KOPT-K1 (cell line): Measurements from ENCODE around the gene ARTN.

Experiments used
- H3K27ac ChIP-seq: fragments of 200-600 bp; sonication (generic); 2 replicates; pipeline ENCODE4 v1.5.1; 2016; ENCODE audit warnings: antibody characterized with exemption, mild to moderate bottlenecking, low read depth, low read length; ENCODE audit not compliant: poor library complexity, severe bottlenecking
- H3K36me3 ChIP-seq: fragments of 200-600 bp; sonication (generic); 2 replicates; pipeline ENCODE4 v1.5.1; 2017; ENCODE audit warnings: antibody characterized with exemption, mild to moderate bottlenecking, low read length, moderate library complexity; ENCODE audit not compliant: insufficient read depth
- H3K9me3 ChIP-seq: fragments of 200-600 bp; sonication (generic); 2 replicates; pipeline ENCODE4 v1.5.1; 2017; ENCODE audit warnings: antibody characterized with exemption, low read length, mild to moderate bottlenecking; ENCODE audit not compliant: insufficient read depth, poor library complexity, severe bottlenecking

The ARTN gene

GRCh38 chr1:43979261-43979527 lies 45.6 kb downstream of the ARTN start:
- Histone ChIP-seq H3K27ac (no peak overlapping the region), H3K36me3 (peaks cover 28% of the 10 kb centered on the region), H3K9me3 (no peaks in the 10 kb centered on the region)

GRCh38 chr1:43979528-43980254 lies 46.1 kb downstream of the ARTN start:
- no peak overlapping the region for H3K27ac ChIP-seq
- peaks cover 28% of the 10 kb centered on the region for H3K36me3 ChIP-seq

DNA sequence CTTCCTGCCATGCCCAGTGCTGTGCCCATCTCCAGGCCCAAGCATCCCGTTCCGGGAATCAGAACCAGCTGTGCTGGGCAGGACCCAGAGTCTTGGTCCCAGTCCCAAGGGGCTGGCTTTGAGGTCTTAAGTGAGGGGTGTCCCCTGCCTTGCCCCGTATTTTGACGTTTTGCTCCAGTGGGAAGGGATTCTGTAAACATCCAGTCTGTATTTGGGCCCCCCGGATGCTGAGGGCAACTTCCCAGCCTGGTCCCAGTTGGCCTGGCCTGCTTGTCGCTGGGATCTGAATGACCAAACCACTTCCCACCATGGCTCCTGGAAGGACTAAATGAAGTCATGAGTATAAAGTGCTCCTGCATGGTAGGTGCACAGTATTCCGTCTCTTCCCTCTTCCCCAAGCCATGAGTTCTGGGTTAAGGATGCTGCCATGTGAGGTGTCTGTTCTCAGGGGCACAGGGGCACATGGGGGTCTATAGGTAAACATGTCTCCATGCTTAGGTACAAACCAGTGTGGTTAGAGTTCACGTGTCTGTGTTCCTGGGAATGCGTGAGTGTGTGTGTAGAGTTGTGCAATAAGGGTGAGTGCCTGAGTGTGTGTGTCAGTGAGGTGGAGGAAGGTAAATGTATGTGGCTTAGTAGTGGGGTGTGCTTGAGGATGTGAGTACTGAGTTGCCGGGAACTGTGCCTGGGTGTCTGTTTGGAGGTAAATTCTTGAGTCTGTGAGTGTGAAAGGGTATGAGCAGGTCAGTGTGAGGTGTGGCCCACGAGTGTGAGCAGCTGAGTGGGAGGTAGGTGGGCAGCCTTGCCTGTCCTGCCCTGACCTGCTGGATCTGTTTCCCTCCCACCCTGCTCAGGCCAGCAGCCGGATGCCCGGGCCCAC lies 46.9 kb downstream of the ARTN start:
- no peak overlapping the region for H3K27ac ChIP-seq
- H3K36me3 ChIP-seq, result peaks cover 28% of the 10 kb centered on the region
- no peaks in the 10 kb centered on the region for H3K9me3 ChIP-seq

More at GRCh38 chr1:43979528-43980254, 46.1 kb downstream of the ARTN start:
- no peaks in the 10 kb centered on the region for H3K9me3 ChIP-seq

DNA sequence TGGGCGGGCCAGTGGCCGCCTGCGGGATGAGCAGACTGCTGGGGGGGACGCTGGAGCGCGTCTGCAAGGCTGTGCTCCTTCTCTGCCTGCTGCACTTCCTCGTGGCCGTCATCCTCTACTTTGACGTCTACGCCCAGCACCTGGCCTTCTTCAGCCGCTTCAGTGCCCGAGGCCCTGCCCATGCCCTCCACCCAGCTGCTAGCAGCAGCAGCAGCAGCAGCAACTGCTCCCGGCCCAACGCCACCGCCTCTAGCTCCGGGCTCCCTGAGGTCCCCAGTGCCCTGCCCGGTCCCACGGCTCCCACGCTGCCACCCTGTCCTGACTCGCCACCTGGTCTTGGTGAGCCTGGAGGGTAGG lies 47.5 kb downstream of the ARTN start:
- peaks cover 26% of the 10 kb centered on the region for H3K36me3 ChIP-seq
- no peak overlapping the region for H3K27ac ChIP-seq
- no peaks in the 10 kb centered on the region for H3K9me3 ChIP-seq

GRCh38 chr1:43981636-43982035 lies 48.0 kb downstream of the ARTN start:
- no peak overlapping the region for H3K27ac ChIP-seq
- peaks cover 21% of the 10 kb centered on the region for H3K36me3 ChIP-seq
- H3K9me3 ChIP-seq, result no peaks in the 10 kb centered on the region

GRCh38 chr1:43982241-43982640 lies 48.6 kb downstream of the ARTN start:
- peaks cover 15% of the 10 kb centered on the region for H3K36me3 ChIP-seq
- H3K9me3 ChIP-seq, result no peaks in the 10 kb centered on the region
- H3K27ac ChIP-seq, result no peak overlapping the region

GRCh38 chr1:43982808-43983207 lies 49.2 kb downstream of the ARTN start:
- no peak overlapping the region for H3K27ac ChIP-seq
- H3K9me3 ChIP-seq, result no peaks in the 10 kb centered on the region
- peaks cover 9% of the 10 kb centered on the region; the same call in 1 of the 2 replicates for H3K36me3 ChIP-seq

DNA sequence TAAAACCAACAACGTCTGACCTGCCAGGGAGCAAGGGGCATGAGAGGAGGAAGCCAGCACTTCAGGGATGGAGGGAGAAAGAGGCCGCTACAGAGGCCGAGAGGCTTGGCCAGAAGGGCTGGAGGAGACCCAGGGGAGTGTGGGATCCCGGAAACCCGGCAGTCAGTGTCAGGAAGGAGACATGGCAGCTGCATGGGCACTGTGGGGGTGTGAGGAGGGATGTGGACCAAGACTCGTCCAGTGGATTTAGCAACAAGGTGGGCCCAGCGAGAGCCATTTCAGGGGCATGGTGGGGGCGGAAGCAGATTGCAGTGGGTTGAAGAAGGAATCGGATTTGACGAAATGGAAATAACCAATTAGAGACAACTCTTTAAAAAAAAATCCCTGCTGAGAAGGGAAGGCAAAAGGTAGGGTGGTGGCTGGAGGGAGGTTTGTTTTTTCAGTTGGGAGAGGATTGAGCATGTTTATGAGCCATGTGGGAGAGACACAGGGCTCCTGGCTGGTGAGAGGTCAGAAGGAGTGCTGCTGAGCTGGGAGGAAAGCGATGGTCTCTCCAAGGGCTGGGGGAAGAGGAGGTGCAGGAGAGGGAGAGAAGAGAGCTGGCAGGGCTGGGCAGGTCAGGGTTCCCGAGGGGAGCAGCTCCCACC lies 49.8 kb downstream of the ARTN start:
- H3K36me3 ChIP-seq, result peaks cover 4% of the 10 kb centered on the region; the same call in 1 of the 2 replicates
- H3K9me3 ChIP-seq, result no peaks in the 10 kb centered on the region
- H3K27ac ChIP-seq, result no peak overlapping the region

GRCh38 chr1:43984855-43985254 lies 51.3 kb downstream of the ARTN start:
- H3K36me3 ChIP-seq, result no peaks in the 10 kb centered on the region
- H3K9me3 ChIP-seq, result no peaks in the 10 kb centered on the region
- H3K27ac ChIP-seq, result no peak overlapping the region

GRCh38 chr1:43985984-43986595 lies 52.5 kb downstream of the ARTN start:
- Histone ChIP-seq H3K9me3 (no peaks in the 10 kb centered on the region), H3K36me3 (no peaks in the 10 kb centered on the region), H3K27ac (no peak overlapping the region)

DNA sequence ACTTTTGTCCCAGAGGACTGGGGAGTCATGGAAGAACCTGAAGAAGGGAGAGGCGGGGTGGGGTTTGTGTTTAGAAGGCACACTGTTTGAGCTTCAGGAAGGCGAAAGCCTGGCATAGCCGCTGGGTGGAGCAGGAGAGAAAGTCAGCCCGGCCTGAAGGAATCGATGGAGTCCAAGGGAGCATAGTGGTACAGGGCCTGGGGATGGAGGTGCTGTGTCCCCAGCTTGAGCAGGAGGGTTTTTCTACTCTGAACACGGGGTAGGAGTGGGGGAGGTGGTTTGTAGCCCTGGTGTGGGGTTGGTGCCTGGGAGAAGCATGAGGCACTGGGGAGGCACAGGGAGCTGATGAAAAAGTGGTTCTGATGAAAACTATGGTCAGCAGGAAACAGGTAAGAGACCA lies 53.1 kb downstream of the ARTN start:
- Histone ChIP-seq H3K36me3 (no peaks in the 10 kb centered on the region), H3K9me3 (no peaks in the 10 kb centered on the region), H3K27ac (no peak overlapping the region)
